H54 (cell line): ENCODE measurements around the gene TENT4A.

Experiments
- DNase-seq: peaks from one replicate; pipeline ENCODE4 v3.0.0; 2011; ENCODE audit warnings: low spot score, mixed read lengths; ENCODE audit not compliant: insufficient read length
- FAIRE-seq: peaks from 3 replicates; lab custom pipeline; 2011; peaks lifted over from hg19 to GRCh38; lab: Jason Lieb, UNC
- POLR2A ChIP-seq: IDR thresholded peaks from 2 replicates; pipeline ENCODE4 v1.6.1; 2011; ENCODE audit warnings: low read depth, mild to moderate bottlenecking, low read length

TENT4A gene

GRCh38 chr5:6737043-6737941, 24.1 kb downstream of the TENT4A start:
- FAIRE-seq (no peak), DNase-seq (no peak)
- TF ChIP-seq POLR2A, result no peak

GRCh38 chr5:6739603-6740002, 26.4 kb downstream of the TENT4A start:
- TF ChIP-seq POLR2A, result no peak
- DNase-seq, result no peak
- FAIRE-seq, result no peak

- DNase-seq (no peak), FAIRE-seq (no peak)
- no peak for TF ChIP-seq POLR2A
These were observed 27.4 kb downstream of the TENT4A start for GRCh38 chr5:6740586-6741150.

GRCh38 chr5:6742081-6742758, 29.0 kb downstream of the TENT4A start:
- no peak for TF ChIP-seq POLR2A
- DNase-seq (no peak), FAIRE-seq (no peak)

- DNase-seq (no peak), FAIRE-seq (no peak)
- TF ChIP-seq POLR2A, result no peak
These were observed 29.9 kb downstream of the TENT4A start for GRCh38 chr5:6743161-6743560.

GRCh38 chr5:6744841-6745705, 31.8 kb downstream of the TENT4A start:
- no peak for TF ChIP-seq POLR2A
- FAIRE-seq (no peak), DNase-seq (no peak)

GRCh38 chr5:6745706-6746222, 32.5 kb downstream of the TENT4A start:
- peak; percentile 63 for DNase-seq
- TF ChIP-seq POLR2A, result no peak
- peak; percentile 15 for FAIRE-seq

- TF ChIP-seq POLR2A, result no peak
- FAIRE-seq (no peak), DNase-seq (no peak)
These were observed 33.0 kb downstream of the TENT4A start for GRCh38 chr5:6746244-6746643.

- no peak for TF ChIP-seq POLR2A
- FAIRE-seq, result no peak
- DNase-seq, result no peak
These were observed 33.9 kb downstream of the TENT4A start for GRCh38 chr5:6747103-6747502.

- DNase-seq (no peak), FAIRE-seq (no peak)
- no peak for TF ChIP-seq POLR2A
These were observed 34.9 kb downstream of the TENT4A start for GRCh38 chr5:6748142-6748541.

GRCh38 chr5:6749026-6749716, 35.9 kb downstream of the TENT4A start:
- DNase-seq, result no peak
- TF ChIP-seq POLR2A, result no peak
- no peak for FAIRE-seq

- FAIRE-seq (no peak), DNase-seq (no peak)
- no peak for TF ChIP-seq POLR2A
These were observed 37.1 kb downstream of the TENT4A start for GRCh38 chr5:6750142-6750840.
